SK-N-SH (cell line): Measurements from ENCODE around the gene PIP5K1B. TPM values are rescaled to one million over a fixed set of nuclear protein-coding genes. Genes with fewer than 3 reads are reported as not detected.

Experiments used
- CTCF ChIA-PET: fragments of 300-600, 350-600 bp; formaldehyde crosslinking; extraction: SDS; loops from one replicate; lab custom pipeline; 2021; lab: Yijun Ruan, JAX
- POLR2A ChIA-PET: fragments of 350-600 bp; sonication (Branson Sonifier 250); formaldehyde crosslinking; extraction: SDS; loops from one replicate; lab custom pipeline; 2020; ENCODE audit warnings: antibody characterized with exemption, inconsistent platforms; lab: Yijun Ruan, JAX
- DNase-seq: peaks from one replicate; pipeline ENCODE4 v3.0.0; 2012
- H2AFZ ChIP-seq: fragments of 200-600 bp; sonication (generic); 2 replicates; pipeline ENCODE4 v1.8.1; 2016; ENCODE audit warnings: antibody characterized with exemption, mild to moderate bottlenecking, low read depth
- H3F3A ChIP-seq: fragments of 200-600 bp; sonication (generic); replicated peaks from 2 replicates; pipeline ENCODE3; 2016; ENCODE audit warnings: antibody characterized with exemption, mild to moderate bottlenecking; ENCODE audit not compliant: insufficient read depth
- H3K27ac ChIP-seq, 2 experiments: fragments of 200-500 bp in 1 of 2; fragments of 200-600 bp in 1 of 2; sonication (Bioruptor generic) in 1 of 2; sonication (generic), shearing (Covaris generic) in 1 of 2; 2 replicates each; pipeline versions ENCODE4 v1.5.1 to v1.6.1; 2014 to 2016; ENCODE audit warnings: low read depth in 2 of 2, inconsistent platforms in 1 of 2, low read length in 1 of 2, mild to moderate bottlenecking in 1 of 2, mixed read lengths in 1 of 2
- H3K27me3 ChIP-seq: fragments of 200-600 bp; sonication (generic), shearing (Covaris generic); 2 replicates; pipeline ENCODE4 v1.6.1; 2016; ENCODE audit warnings: mixed run types; ENCODE audit not compliant: insufficient read depth
- H3K36me3 ChIP-seq, 2 experiments: fragments of 200-500 bp in 1 of 2; fragments of 200-600 bp in 1 of 2; sonication (Bioruptor generic) in 1 of 2; sonication (generic) in 1 of 2; replicated peaks in 1 of 2; 2 replicates each; pipeline versions ENCODE3 to v1.5.1; 2014 to 2016; ENCODE audit warnings: low read length in 1 of 2, mild to moderate bottlenecking in 1 of 2; ENCODE audit not compliant: insufficient read depth in 2 of 2, control insufficient read depth in 1 of 2
- H3K4me1 ChIP-seq, 2 experiments: fragments of 200-500 bp in 1 of 2; fragments of 200-600 bp in 1 of 2; sonication (Bioruptor generic) in 1 of 2; sonication (generic), shearing (Covaris generic) in 1 of 2; 2 replicates each; pipeline versions ENCODE4 v1.5.1 to v1.6.1; 2014 to 2016; ENCODE audit warnings: low read depth in 1 of 2, low read length in 1 of 2, mixed run types in 1 of 2; ENCODE audit not compliant: insufficient read depth in 2 of 2, control insufficient read depth in 1 of 2
- H3K4me2 ChIP-seq: fragments of 200-600 bp; sonication (generic), shearing (Covaris generic); 2 replicates; pipeline ENCODE4 v1.6.1; 2017; ENCODE audit warnings: mixed run types
- H3K4me3 ChIP-seq, 2 experiments: fragments of 200-500 bp in 1 of 2; fragments of 200-600 bp in 1 of 2; sonication (Bioruptor generic) in 1 of 2; sonication (generic), shearing (Covaris generic) in 1 of 2; 2 replicates each; pipeline versions ENCODE4 v1.5.1 to v1.8.1; 2014 to 2016; ENCODE audit warnings: low read depth in 2 of 2, inconsistent platforms in 1 of 2, low read length in 1 of 2, mild to moderate bottlenecking in 1 of 2, mixed read lengths in 1 of 2, moderate library complexity in 1 of 2
- H3K79me2 ChIP-seq: fragments of 200-600 bp; sonication (generic); 2 replicates; pipeline ENCODE4 v1.8.1; 2017; ENCODE audit warnings: mild to moderate bottlenecking; ENCODE audit not compliant: insufficient read depth
- H3K9ac ChIP-seq: fragments of 200-600 bp; sonication (generic); 2 replicates; pipeline ENCODE4 v1.6.1; 2017; ENCODE audit warnings: mixed run types
- H3K9me2 ChIP-seq: fragments of 200-600 bp; sonication (generic); 2 replicates; pipeline ENCODE4 v1.6.1; 2017; ENCODE audit warnings: mixed run types
- H3K9me3 ChIP-seq: fragments of 200-600 bp; sonication (generic); 2 replicates; pipeline ENCODE4 v1.6.1; 2017; ENCODE audit warnings: mixed run types, mild to moderate bottlenecking, moderate library complexity
- H4K20me1 ChIP-seq: fragments of 200-600 bp; sonication (generic); 2 replicates; pipeline ENCODE4 v1.6.1; 2017; ENCODE audit warnings: mild to moderate bottlenecking, mixed run types; ENCODE audit not compliant: insufficient read depth
- ELF1 ChIP-seq: IDR thresholded peaks from 2 replicates; pipeline ENCODE4 v1.4.0; 2012
- FOSL2 ChIP-seq: IDR thresholded peaks from 2 replicates; pipeline ENCODE4 v1.4.0; 2012; ENCODE audit warnings: low read depth, mild to moderate bottlenecking, moderate library complexity, borderline replicate concordance
- FOXJ3 ChIP-seq: sonication (generic); formaldehyde crosslinking; IDR thresholded peaks from 2 replicates; pipeline ENCODE4 v1.5.1; 2020; ENCODE audit warnings: mild to moderate bottlenecking, missing genetic modification reagents
- GABPA ChIP-seq: IDR thresholded peaks from 2 replicates; pipeline ENCODE4 v1.4.0; 2012; ENCODE audit warnings: low read depth, mild to moderate bottlenecking
- JUND ChIP-seq: IDR thresholded peaks from 2 replicates; pipeline ENCODE4 v1.4.0; 2012
- MXI1 ChIP-seq: IDR thresholded peaks from 2 replicates; pipeline ENCODE4 v1.6.1; 2012; ENCODE audit warnings: mild to moderate bottlenecking, low read depth, low read length, improper control_type of control experiment
- NRF1 ChIP-seq: IDR thresholded peaks from 2 replicates; pipeline ENCODE4 v1.6.1; 2012; ENCODE audit warnings: low read depth, mild to moderate bottlenecking, low read length
- POLR2AphosphoS5 ChIP-seq: IDR thresholded peaks from 2 replicates; pipeline ENCODE4 v1.6.1; 2012; ENCODE audit warnings: low read depth, low read length
- RAD21 ChIP-seq: IDR thresholded peaks from 2 replicates; pipeline ENCODE4 v1.6.1; 2012; ENCODE audit warnings: mild to moderate bottlenecking, low read length
- RCOR1 ChIP-seq: fragments of 150-350 bp; IDR thresholded peaks from 2 replicates; pipeline ENCODE4 v1.6.1; 2017; ENCODE audit warnings: antibody characterized with exemption, low read length
- SMC3 ChIP-seq: IDR thresholded peaks from 2 replicates; pipeline ENCODE4 v1.6.1; 2012; ENCODE audit warnings: low read depth, low read length, improper control_type of control experiment
- TCF12 ChIP-seq: IDR thresholded peaks from 2 replicates; pipeline ENCODE4 v1.4.0; 2012
- YY1 ChIP-seq: IDR thresholded peaks from 2 replicates; pipeline ENCODE4 v1.4.0; 2012; ENCODE audit warnings: low read depth, mild to moderate bottlenecking
- WGBS: methylation state at CpG from one replicate; pipeline ENCODE4 v1.1.6; 2017; ENCODE audit warnings: low lambda C conversion rate; 5-methylcytosine and 5-hydroxymethylcytosine counted together
- polyA plus RNA-seq, 3 experiments: library from polyadenylated mRNA; depleted of rRNA; stranded (reverse); fragments of >200 nt; gene quantifications; 2 replicates each; pipeline ENCODE4 v1.2.3, GENCODE V29; 2012
- TF ChIP-seq, protein P1 (sequence below): IDR thresholded peaks from 2 replicates; pipeline ENCODE4; 2012
- TF ChIP-seq, protein P2 (sequence below): fragments of 150-350 bp; IDR thresholded peaks from 2 replicates; pipeline ENCODE4 v1.6.1; 2016; ENCODE audit warnings: mild to moderate bottlenecking, low read depth, low read length
- TF ChIP-seq, protein P3 (sequence below): IDR thresholded peaks from 2 replicates; pipeline ENCODE4 v1.4.0; 2012; ENCODE audit warnings: low read depth, borderline replicate concordance
- TF ChIP-seq, protein P4 (sequence below): IDR thresholded peaks from 2 replicates; pipeline ENCODE4 v1.4.0; 2012; ENCODE audit warnings: low read depth, borderline replicate concordance

The PIP5K1B gene
- polyA plus RNA-seq, 1 of the 3 experiments (the other 2 are of a cell fraction) = not detected

DNA sequence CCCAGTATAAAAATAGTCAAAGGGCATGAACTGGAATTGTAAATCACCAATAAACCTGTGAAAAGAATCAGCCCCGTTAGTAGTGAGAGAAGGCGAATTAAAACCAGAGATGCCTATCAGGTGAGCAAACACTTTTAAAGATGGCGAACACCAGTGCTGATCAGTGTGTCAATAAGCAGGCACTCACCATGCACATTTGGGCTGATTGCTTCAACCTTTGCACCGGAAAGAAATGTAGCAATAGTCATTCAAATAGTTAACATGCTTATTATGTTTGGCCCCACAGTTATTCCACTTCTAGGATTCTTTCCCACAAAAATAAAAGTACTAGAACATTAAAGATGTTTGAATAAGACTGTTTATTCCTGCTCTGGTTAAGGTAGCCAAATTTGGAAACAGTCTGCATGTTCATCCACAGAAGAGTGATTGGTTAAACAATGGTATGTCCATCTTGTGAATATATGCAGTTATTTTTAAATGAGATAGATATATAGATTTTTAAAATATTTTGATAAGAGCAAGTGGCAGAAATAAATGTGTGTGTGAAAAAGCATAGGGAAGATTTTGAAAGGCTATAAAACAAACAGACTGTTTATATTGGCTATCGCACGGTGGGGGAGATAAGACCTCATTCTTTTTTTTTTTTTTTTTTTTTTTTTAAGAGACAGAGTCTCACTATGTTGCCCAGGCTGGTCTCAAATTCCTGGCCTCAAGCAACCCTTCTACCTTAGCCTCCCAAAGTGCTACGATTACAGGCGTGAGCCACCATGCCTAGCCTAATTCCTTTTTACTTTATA is 112.2 kb downstream of the PIP5K1B start:
- no peak for DNase-seq
- Histone ChIP-seq H3K27me3 (peaks cover 8% of the 10 kb centered on the region), H3K27ac (no peak overlapping the region), H3K4me1 (no peaks in the 10 kb centered on the region), H3K4me2 (no peak overlapping the region), H4K20me1 (no peaks in the 10 kb centered on the region), H3F3A (no peaks in the 10 kb centered on the region), H3K79me2 (no peaks in the 10 kb centered on the region), H3K4me3 (no peak overlapping the region), H3K9ac (no peak overlapping the region), H3K36me3 (no peaks in the 10 kb centered on the region), H3K9me3 (no peaks in the 10 kb centered on the region), H3K9me2 (no peaks in the 10 kb centered on the region; the same call in 1 of the 2 replicates), H2AFZ (no peak overlapping the region)
- POLR2A ChIA-PET = no interaction called here
- TF ChIP-seq JUND (no peak), GABPA (no peak), SMC3 (no peak), RAD21 (no peak), TCF12 (no peak), RCOR1 (no peak), NRF1 (no peak), ELF1 (no peak), FOSL2 (no peak), YY1 (no peak), POLR2AphosphoS5 (no peak), FOXJ3 (CRISPR knock-in tag) (no peak), MXI1 (no peak)
- TF ChIP-seq, protein P1, sequence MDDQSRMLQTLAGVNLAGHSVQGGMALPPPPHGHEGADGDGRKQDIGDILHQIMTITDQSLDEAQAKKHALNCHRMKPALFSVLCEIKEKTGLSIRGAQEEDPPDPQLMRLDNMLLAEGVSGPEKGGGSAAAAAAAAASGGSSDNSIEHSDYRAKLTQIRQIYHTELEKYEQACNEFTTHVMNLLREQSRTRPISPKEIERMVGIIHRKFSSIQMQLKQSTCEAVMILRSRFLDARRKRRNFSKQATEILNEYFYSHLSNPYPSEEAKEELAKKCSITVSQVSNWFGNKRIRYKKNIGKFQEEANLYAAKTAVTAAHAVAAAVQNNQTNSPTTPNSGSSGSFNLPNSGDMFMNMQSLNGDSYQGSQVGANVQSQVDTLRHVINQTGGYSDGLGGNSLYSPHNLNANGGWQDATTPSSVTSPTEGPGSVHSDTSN = no peak
- TF ChIP-seq, protein P2, sequence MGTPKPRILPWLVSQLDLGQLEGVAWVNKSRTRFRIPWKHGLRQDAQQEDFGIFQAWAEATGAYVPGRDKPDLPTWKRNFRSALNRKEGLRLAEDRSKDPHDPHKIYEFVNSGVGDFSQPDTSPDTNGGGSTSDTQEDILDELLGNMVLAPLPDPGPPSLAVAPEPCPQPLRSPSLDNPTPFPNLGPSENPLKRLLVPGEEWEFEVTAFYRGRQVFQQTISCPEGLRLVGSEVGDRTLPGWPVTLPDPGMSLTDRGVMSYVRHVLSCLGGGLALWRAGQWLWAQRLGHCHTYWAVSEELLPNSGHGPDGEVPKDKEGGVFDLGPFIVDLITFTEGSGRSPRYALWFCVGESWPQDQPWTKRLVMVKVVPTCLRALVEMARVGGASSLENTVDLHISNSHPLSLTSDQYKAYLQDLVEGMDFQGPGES = no peak
- TF ChIP-seq, protein P3, sequence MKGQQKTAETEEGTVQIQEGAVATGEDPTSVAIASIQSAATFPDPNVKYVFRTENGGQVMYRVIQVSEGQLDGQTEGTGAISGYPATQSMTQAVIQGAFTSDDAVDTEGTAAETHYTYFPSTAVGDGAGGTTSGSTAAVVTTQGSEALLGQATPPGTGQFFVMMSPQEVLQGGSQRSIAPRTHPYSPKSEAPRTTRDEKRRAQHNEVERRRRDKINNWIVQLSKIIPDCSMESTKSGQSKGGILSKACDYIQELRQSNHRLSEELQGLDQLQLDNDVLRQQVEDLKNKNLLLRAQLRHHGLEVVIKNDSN = no peak
- TF ChIP-seq, protein P4, sequence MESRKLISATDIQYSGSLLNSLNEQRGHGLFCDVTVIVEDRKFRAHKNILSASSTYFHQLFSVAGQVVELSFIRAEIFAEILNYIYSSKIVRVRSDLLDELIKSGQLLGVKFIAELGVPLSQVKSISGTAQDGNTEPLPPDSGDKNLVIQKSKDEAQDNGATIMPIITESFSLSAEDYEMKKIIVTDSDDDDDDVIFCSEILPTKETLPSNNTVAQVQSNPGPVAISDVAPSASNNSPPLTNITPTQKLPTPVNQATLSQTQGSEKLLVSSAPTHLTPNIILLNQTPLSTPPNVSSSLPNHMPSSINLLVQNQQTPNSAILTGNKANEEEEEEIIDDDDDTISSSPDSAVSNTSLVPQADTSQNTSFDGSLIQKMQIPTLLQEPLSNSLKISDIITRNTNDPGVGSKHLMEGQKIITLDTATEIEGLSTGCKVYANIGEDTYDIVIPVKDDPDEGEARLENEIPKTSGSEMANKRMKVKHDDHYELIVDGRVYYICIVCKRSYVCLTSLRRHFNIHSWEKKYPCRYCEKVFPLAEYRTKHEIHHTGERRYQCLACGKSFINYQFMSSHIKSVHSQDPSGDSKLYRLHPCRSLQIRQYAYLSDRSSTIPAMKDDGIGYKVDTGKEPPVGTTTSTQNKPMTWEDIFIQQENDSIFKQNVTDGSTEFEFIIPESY = no peak
- CTCF ChIA-PET = interaction anchor here (1.0 kb wide), 1 partner anchor 28 kb away, joined by 3 read pairs; no protein-coding TSS in a partner anchor
- 6% methylated on average over 8 of the region's 8 CpGs for WGBS
